ENCODE data around the gene MINDY4. TPM values are rescaled to one million over a fixed set of nuclear protein-coding genes. Genes with fewer than 3 reads are reported as not detected.
A peak's percentile ranks its signal among the peaks of the same experiment; 100 is the strongest.

Gene MINDY4
- polyA plus RNA-seq, 1 experiment: 1.8 TPM

DNA sequence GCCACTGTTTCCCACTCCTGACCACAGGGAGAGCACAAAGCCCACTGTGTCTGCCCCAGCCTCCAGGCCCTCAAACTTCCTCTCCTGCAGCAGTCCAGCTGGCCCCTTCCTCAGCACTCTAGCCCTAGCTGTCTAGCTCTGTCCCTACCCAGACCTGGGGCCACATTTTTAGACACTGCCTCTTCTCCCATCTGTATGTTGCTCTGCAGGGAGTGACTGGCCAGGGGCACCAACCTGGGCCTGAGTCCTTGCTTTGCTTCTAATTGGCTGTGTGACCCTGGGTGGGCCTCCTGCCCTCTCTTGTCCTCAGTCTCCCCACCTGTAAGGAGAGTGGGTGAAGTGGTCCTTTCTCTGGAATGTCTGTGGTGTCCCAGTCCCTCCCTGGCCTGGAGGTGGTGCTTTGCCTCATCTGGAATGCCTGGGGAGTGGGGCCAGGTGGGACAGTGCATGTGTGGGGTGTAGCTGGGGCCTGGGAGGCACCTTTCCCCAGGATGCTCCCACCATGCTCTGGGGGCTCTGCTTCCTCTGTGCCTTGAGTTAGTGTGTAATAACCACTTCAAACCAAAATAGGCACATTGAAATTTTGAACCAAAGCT is 165.5 kb downstream of the MINDY4 start:
- no peak for TF ChIP-seq CTCF (IDR thresholded peaks at IDR 0.05; ENCODE audit: low read depth, low read length)
- Histone ChIP-seq H3K27me3 (ENCODE audit: control insufficient read depth, insufficient read depth, low read length) (peaks cover 26% of the 10 kb centered on the region), H3K9me3 (ENCODE audit: control insufficient read depth, insufficient read depth, low read length) (no peaks in the 10 kb centered on the region), H3K4me3 (ENCODE audit: low read depth, low read length) (no peak overlapping the region), H3K27ac (ENCODE audit: low read depth, low read length) (no peak overlapping the region)
- ChIA-PET CTCF (interaction anchor here (0.6 kb wide), 1 partner anchor 186 kb away, joined by 3 read pairs; no protein-coding TSS in a partner anchor), POLR2A (no interaction called here)
- no peak for DNase-seq (ENCODE audit: low read depth, low spot score)

- TF ChIP-seq CTCF (IDR thresholded peaks at IDR 0.05; ENCODE audit: low read depth, low read length): no peak
- ChIA-PET CTCF (interaction anchor here (1.2 to 2.7 kb wide), 3 partner anchors 38 to 197 kb away, joined by 4 to 21 read pairs (median 16); no protein-coding TSS in a partner anchor), POLR2A (no interaction called here)
- peaks cover 26% of the 10 kb centered on the region for H3K27me3 ChIP-seq (ENCODE audit: control insufficient read depth, insufficient read depth, low read length)
- H3K9me3 ChIP-seq (ENCODE audit: control insufficient read depth, insufficient read depth, low read length): no peaks in the 10 kb centered on the region
- H3K27ac ChIP-seq (ENCODE audit: low read depth, low read length): no peak overlapping the region
- no peak overlapping the region for H3K4me3 ChIP-seq (ENCODE audit: low read depth, low read length)
- no peak for DNase-seq (ENCODE audit: low read depth, low spot score)
These were observed 166.2 kb downstream of the MINDY4 start for GRCh38 chr7:30937416-30937815.

DNA sequence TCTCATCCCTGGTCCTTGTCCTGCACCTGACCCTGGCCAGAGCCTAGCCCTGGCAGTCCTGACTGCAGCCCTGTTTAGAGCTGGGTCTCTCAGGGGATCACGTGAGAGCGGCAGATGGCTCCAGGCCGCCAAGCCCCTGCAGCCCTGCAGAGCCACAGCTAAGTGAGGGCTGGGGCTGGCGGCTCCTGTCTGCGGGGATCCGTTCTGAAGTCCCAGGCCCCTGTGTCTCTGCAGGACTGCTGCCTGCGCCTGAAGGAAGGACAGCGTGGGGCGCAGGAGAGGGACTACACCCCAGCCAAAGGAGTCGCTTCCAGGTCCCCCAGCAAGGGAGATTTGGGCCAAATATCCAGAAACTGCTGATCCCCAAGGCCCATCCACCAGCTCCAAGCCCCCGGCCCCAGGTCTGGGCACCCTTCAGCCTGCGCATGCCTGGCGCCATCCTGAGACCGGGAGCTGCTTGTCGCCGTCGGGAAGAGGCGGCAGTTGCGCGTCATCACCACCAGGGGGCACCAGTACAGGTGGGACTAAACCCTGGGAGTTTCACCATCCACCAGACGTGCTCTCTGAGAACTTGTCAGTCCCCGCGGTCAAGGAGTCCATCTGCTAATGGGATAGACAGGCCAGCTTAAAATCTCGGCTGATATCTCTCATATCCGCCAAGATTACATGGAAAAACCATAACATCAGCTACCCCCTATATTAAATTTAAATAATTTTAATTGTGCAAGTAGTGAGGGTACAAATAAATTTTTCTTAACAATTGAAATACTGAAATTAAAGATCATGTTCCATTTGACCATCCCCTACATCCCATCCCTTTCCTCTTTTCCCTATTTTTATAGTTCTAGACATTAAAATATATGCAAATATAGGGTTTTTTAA is 167.5 kb downstream of the MINDY4 start:
- Histone ChIP-seq H3K27ac (ENCODE audit: low read depth, low read length) (no peak overlapping the region), H3K4me3 (ENCODE audit: low read depth, low read length) (no peak overlapping the region; the same call in 1 of the 2 replicates), H3K9me3 (ENCODE audit: control insufficient read depth, insufficient read depth, low read length) (no peaks in the 10 kb centered on the region), H3K27me3 (ENCODE audit: control insufficient read depth, insufficient read depth, low read length) (peaks cover 25% of the 10 kb centered on the region)
- peak; percentile 32 for DNase-seq (ENCODE audit: low read depth, low spot score)
- POLR2A ChIA-PET: no interaction called here
- peak; percentile 97 for TF ChIP-seq CTCF (IDR thresholded peaks at IDR 0.05; ENCODE audit: low read depth, low read length)
- CTCF ChIA-PET: interaction anchor here (0.6 to 2.7 kb wide), 64 partner anchors 8 to 219 kb away, joined by 3 to 42 read pairs (median 5); partner anchors contain the start of genes AQP1 and GHRHR

- DNase-seq (ENCODE audit: low read depth, low spot score): no peak
These were observed 170.5 kb downstream of the MINDY4 start for GRCh38 chr7:30941582-30942323.

More at GRCh38 chr7:30941582-30942323, 170.5 kb downstream of the MINDY4 start:
- CTCF ChIA-PET: interaction anchor here (1.0 kb wide), 1 partner anchor 42 kb away, joined by 3 read pairs; no protein-coding TSS in a partner anchor
- Histone ChIP-seq H3K4me3 (ENCODE audit: low read depth, low read length) (no peak overlapping the region), H3K27ac (ENCODE audit: low read depth, low read length) (no peak overlapping the region), H3K27me3 (ENCODE audit: control insufficient read depth, insufficient read depth, low read length) (peaks cover 15% of the 10 kb centered on the region), H3K9me3 (ENCODE audit: control insufficient read depth, insufficient read depth, low read length) (no peaks in the 10 kb centered on the region)
- no peak for TF ChIP-seq CTCF (IDR thresholded peaks at IDR 0.05; ENCODE audit: low read depth, low read length)
- POLR2A ChIA-PET: no interaction called here

Other genes starting within 250 kb of the MINDY4 start
- 749 and 829 TPM in 2 replicates for gene GARS1, start 176.5 kb upstream of the MINDY4 start, polyA plus RNA-seq (2011; rRNA removed)
- not detected in 2 replicates for gene CRHR2, start 89.0 kb upstream of the MINDY4 start, polyA plus RNA-seq (2011; rRNA removed)
- 6.6 and 7.6 TPM in 2 replicates for gene INMT, start 19.3 kb upstream of the MINDY4 start, polyA plus RNA-seq (2011; rRNA removed)
- 0.32 and 0.36 TPM in 2 replicates for gene AQP1, start 140.4 kb downstream of the MINDY4 start, polyA plus RNA-seq (2011; rRNA removed)
- not detected in 2 replicates for gene GHRHR, start 192.5 kb downstream of the MINDY4 start, polyA plus RNA-seq (2011; rRNA removed)